ENCODE measurements around the gene PLSCR5.

DNA sequence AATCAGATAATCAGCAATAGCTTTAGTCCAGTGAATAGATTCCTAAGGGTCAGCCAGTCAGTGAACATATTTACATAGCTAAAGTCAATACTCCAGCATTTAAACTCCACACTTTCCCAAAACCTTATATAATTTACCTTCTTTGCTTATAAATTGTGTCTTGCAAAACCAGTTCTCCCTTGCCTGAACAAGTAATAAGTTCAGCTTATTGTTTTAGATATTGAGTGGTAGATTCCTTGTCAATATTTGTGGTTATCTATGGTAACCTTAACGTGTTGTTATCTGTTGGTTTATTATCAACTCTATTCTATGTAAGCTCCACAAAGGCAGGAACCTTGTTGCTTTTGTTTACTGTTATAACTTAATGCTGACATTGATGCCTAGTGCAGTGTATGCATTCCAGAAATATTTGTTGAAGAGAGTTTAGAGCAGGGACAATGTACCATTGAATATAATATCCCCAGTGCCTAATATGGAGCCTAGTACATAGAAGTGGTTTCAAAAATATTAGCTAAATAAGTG, 24.0 kb downstream of the PLSCR5 start:
- TF ChIP-seq RBBP5 (conservative IDR thresholded peaks at IDR 0.05) (no peak), CTCF (IDR thresholded peaks at IDR 0.05 in 2 of 3, conservative IDR thresholded peaks at IDR 0.05 in 1 of 3; ENCODE audit: control insufficient read depth in 2 of 3, extremely low read depth in 1 of 3, insufficient read depth in 1 of 3, low read depth in 3 of 3, low read length in 3 of 3) (no peak), JUND (IDR thresholded peaks at IDR 0.05; ENCODE audit: low read depth, low read length) (no peak), SP1 (IDR thresholded peaks at IDR 0.05; ENCODE audit: low read depth, low read length) (no peak), REST (IDR thresholded peaks at IDR 0.05; ENCODE audit: low read depth, low read length) (no peak), SIX5 (IDR thresholded peaks at IDR 0.05; ENCODE audit: low read depth, low read length, severe bottlenecking) (no peak), TAF1 (IDR thresholded peaks at IDR 0.05; ENCODE audit: borderline replicate concordance, low read depth, low read length) (no peak), TARDBP (IDR thresholded peaks at IDR 0.05; ENCODE audit: borderline replicate concordance) (no peak)
- TF ChIP-seq, protein P1, sequence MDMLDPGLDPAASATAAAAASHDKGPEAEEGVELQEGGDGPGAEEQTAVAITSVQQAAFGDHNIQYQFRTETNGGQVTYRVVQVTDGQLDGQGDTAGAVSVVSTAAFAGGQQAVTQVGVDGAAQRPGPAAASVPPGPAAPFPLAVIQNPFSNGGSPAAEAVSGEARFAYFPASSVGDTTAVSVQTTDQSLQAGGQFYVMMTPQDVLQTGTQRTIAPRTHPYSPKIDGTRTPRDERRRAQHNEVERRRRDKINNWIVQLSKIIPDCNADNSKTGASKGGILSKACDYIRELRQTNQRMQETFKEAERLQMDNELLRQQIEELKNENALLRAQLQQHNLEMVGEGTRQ (IDR thresholded peaks at IDR 0.05; ENCODE audit: borderline replicate concordance, low read depth, low read length): no peak
